K562 (cell line): Measurements from ENCODE around the gene ARHGDIA. TPM values are rescaled to one million over a fixed set of nuclear protein-coding genes. Genes with fewer than 3 reads are reported as not detected.

ENCODE experiments used
- DACH1 ChIP-seq: fragments of 450-650 bp; IDR thresholded peaks from 2 replicates; pipeline ENCODE4 v1.6.1; 2018; ENCODE audit not compliant: partially characterized antibody
- GATA2 ChIP-seq: sonication (generic); formaldehyde crosslinking; IDR thresholded peaks from 2 replicates; pipeline ENCODE4 v1.4.0; 2020; ENCODE audit warnings: mild to moderate bottlenecking, missing genetic modification reagents
- HDAC2 ChIP-seq: fragments of 450-650 bp; IDR thresholded peaks from 2 replicates; pipeline ENCODE4 v1.6.1; 2016; ENCODE audit warnings: mild to moderate bottlenecking
- HDAC8 ChIP-seq: fragments of 450-650 bp; IDR thresholded peaks from 2 replicates; pipeline ENCODE4 v1.6.1; 2016; ENCODE audit warnings: mild to moderate bottlenecking, missing genetic modification characterization, moderate library complexity, missing compliant biosample characterization
- HMG20A ChIP-seq: fragments of 450-650 bp; formaldehyde crosslinking; conservative IDR thresholded peaks from 2 replicates; pipeline ENCODE4 v1.4.0; 2020; ENCODE audit warnings: mild to moderate bottlenecking, mixed read lengths
- KAT7 ChIP-seq: sonication (generic); formaldehyde crosslinking; IDR thresholded peaks from 2 replicates; pipeline ENCODE4 v1.8.0; 2022; ENCODE audit warnings: missing genetic modification reagents, mild to moderate bottlenecking, borderline replicate concordance
- ZNF3 ChIP-seq: fragments of 250-450 bp; sonication (Bioruptor Pico); IDR thresholded peaks from 2 replicates; pipeline ENCODE4 v1.5.0; 2021; ENCODE audit warnings: mild to moderate bottlenecking, moderate library complexity
- polyA plus RNA-seq, 8 experiments: library from polyadenylated mRNA; depleted of rRNA in 4 of 8; stranded (reverse) in 5 of 8; unstranded in 3 of 8; fragments of >200 nt; fragmentation: Nextera tagmentation in 2 of 8; fragmentation: Illumina TruSeq in 1 of 8; extraction: Ambion mirVana in 2 of 8; extraction: Trizol in 1 of 8; gene quantifications; 2 replicates each; pipeline versions ENCODE4 v1.2.1 to v1.2.3, GENCODE V29; 2011 to 2014; ENCODE audit warnings: inconsistent platforms in 1 of 8, missing spikeins in 1 of 8
- total RNA-seq, 7 experiments: library from RNA; depleted of rRNA in 6 of 7; stranded (reverse); fragments of >200 nt in 6 of 7; fragmentation: Illumina TruSeq in 2 of 7; extraction: Trizol in 2 of 7; gene quantifications; 2 replicates each; pipeline versions ENCODE4 v1.2.1 to v1.2.3, GENCODE V29; 2011 to 2021; ENCODE audit warnings: low replicate concordance in 1 of 7
- TF ChIP-seq, protein P1 (sequence below), 2 experiments: fragments of 450-650 bp; IDR thresholded peaks; 2 replicates each; pipeline ENCODE4 v1.6.1; 2016; ENCODE audit warnings: mild to moderate bottlenecking in 2 of 2, borderline replicate concordance in 1 of 2, low read depth in 1 of 2, moderate library complexity in 1 of 2
- TF ChIP-seq, protein P2 (sequence below): fragments of 450-650 bp; IDR thresholded peaks from one replicate; pipeline ENCODE4 v1.6.1; 2018; ENCODE audit warnings: mild to moderate bottlenecking, moderate library complexity; ENCODE audit not compliant: partially characterized antibody
- TF ChIP-seq, protein P3 (sequence below): sonication (generic); formaldehyde crosslinking; IDR thresholded peaks from 2 replicates; pipeline ENCODE4 v1.8.0; 2022; ENCODE audit warnings: mild to moderate bottlenecking, missing genetic modification reagents
- TF ChIP-seq, protein P4 (sequence below): fragments of 200-800 bp; sonication (Bioruptor generic); IDR thresholded peaks from 2 replicates; pipeline ENCODE4 v1.6.1; 2017; ENCODE audit warnings: missing genetic modification characterization, missing compliant biosample characterization

ARHGDIA gene
- total and polyA plus RNA-seq, 9 of the 15 experiments (the other 6 are each of a cell fraction or from before 2014, with no cell fraction given) = 9.6 to 340 (median 97.6) TPM

DNA sequence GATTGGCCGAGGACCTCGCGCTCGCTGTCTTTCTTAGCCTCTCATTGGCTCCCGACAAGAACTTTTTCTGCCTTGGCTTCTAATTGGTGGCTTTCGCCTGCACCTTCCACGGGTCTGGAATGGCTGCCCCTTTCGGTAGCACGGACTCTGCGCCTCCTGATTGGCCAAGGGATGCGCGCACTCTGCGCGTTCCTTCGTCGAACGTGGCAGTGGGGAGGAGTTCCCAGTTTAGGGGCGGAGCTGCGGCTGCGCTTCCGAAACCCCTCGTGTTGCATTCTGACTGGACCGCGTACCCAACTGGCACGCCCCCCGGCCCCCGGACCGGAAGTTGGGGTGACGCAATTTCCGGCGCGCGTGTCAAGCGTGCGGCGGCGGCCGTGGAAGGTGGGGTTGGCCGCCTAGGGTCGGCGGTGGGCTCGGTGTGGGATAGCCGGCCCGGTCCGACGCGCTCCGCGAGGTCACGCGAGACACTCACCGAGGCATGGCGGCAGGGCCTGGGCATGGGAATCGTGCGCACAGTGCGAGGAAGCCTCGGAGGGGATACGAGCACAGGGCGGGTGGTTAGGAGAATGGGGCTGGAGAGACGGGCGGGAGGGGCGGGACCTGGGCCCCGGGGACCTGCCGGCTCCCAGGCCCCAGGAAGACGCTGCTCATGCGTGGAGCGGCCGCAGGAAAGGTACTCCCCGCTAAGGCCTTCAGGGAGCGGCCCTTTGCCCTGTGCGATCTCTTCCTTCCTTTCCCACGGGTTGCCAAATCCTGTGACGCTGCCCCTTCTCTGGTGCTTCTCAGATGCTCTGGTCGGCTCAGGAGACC, 10.2 kb downstream of the ARHGDIA start (continued):
- TF ChIP-seq, protein P1, sequence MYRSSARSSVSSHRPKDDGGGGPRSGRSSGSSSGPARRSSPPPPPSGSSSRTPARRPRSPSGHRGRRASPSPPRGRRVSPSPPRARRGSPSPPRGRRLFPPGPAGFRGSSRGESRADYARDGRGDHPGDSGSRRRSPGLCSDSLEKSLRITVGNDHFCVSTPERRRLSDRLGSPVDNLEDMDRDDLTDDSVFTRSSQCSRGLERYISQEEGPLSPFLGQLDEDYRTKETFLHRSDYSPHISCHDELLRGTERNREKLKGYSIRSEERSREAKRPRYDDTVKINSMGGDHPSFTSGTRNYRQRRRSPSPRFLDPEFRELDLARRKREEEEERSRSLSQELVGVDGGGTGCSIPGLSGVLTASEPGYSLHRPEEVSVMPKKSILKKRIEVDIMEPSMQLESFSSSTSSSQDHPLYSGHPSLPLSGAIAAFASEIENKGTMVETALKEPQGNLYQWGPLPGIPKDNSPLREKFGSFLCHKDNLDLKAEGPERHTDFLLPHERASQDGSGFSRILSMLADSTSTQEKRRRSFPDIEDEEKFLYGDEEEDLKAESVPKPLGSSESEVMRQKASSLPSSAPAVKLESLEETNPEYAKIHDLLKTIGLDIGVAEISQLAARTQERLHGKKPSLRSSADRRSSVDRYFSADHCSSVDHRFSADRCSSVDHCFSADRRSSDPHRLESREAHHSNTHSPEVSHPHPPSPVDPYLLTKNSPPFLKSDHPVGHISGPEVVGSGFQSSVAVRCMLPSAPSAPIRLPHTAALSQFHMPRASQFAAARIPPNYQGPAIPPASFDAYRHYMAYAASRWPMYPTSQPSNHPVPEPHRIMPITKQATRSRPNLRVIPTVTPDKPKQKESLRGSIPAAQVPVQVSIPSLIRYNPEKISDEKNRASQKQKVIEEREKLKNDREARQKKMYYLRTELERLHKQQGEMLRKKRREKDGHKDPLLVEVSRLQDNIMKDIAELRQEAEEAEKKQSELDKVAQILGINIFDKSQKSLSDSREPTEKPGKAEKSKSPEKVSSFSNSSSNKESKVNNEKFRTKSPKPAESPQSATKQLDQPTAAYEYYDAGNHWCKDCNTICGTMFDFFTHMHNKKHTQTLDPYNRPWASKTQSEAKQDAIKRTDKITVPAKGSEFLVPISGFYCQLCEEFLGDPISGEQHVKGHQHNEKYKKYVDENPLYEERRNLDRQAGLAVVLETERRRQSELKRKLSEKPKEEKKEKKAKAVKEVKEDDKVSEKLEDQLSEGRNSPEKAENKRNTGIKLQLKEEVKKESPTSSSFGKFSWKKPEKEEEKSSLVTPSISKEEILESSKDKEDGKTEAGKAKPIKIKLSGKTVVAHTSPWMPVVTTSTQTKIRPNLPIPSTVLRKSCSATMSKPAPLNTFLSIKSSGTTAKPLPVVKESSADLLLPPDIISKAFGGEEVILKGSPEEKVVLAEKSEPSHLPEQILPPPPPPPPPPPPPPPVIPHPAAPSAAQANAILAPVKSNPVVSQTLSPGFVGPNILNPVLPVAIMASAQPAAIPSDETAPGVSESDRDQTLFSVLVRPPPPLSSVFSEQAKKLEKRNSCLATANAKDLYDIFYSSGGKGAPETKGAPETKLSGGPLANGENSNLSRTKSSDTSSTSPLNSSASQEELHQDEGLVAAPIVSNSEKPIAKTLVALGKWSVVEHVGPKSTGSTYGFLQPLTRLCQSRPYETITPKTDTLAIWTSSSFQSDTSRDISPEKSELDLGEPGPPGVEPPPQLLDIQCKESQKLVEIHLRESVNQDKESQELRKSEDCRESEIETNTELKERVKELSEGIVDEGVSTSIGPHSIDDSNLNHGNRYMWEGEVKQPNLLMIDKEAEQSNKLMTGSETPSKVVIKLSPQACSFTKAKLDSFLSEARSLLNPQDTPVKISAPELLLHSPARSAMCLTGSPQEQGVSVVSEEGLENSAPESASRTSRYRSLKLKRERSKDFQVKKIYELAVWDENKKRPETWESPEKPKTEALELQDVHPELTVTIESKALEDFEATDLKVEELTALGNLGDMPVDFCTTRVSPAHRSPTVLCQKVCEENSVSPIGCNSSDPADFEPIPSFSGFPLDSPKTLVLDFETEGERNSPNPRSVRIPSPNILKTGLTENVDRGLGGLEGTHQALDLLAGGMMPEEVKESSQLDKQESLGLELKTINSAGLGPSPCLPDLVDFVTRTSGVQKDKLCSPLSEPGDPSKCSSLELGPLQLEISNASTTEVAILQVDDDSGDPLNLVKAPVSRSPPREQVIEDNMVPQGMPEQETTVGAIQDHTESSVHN (IDR thresholded peaks at IDR 0.05; ENCODE audit: borderline replicate concordance in 1 of 2, low read depth in 1 of 2) = no peak
- TF ChIP-seq ZNF3 (CRISPR knock-in tag) = no peak
- TF ChIP-seq KAT7 = peak; percentile 90; the same call in 1 of the 2 replicates
- TF ChIP-seq, protein P2, sequence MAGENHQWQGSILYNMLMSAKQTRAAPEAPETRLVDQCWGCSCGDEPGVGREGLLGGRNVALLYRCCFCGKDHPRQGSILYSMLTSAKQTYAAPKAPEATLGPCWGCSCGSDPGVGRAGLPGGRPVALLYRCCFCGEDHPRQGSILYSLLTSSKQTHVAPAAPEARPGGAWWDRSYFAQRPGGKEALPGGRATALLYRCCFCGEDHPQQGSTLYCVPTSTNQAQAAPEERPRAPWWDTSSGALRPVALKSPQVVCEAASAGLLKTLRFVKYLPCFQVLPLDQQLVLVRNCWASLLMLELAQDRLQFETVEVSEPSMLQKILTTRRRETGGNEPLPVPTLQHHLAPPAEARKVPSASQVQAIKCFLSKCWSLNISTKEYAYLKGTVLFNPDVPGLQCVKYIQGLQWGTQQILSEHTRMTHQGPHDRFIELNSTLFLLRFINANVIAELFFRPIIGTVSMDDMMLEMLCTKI = no peak
- TF ChIP-seq HDAC8 (tag) = peak; percentile 93
- TF ChIP-seq DACH1 = peak; percentile 43
- 0 out of 2 replicates have a peak, but pooled peaks have one; percentile 28 for TF ChIP-seq HDAC2
- TF ChIP-seq, protein P3, sequence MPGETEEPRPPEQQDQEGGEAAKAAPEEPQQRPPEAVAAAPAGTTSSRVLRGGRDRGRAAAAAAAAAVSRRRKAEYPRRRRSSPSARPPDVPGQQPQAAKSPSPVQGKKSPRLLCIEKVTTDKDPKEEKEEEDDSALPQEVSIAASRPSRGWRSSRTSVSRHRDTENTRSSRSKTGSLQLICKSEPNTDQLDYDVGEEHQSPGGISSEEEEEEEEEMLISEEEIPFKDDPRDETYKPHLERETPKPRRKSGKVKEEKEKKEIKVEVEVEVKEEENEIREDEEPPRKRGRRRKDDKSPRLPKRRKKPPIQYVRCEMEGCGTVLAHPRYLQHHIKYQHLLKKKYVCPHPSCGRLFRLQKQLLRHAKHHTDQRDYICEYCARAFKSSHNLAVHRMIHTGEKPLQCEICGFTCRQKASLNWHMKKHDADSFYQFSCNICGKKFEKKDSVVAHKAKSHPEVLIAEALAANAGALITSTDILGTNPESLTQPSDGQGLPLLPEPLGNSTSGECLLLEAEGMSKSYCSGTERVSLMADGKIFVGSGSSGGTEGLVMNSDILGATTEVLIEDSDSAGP (CRISPR knock-in tag) = no peak
- no peak for TF ChIP-seq HMG20A (CRISPR knock-in tag)
- TF ChIP-seq, protein P4, sequence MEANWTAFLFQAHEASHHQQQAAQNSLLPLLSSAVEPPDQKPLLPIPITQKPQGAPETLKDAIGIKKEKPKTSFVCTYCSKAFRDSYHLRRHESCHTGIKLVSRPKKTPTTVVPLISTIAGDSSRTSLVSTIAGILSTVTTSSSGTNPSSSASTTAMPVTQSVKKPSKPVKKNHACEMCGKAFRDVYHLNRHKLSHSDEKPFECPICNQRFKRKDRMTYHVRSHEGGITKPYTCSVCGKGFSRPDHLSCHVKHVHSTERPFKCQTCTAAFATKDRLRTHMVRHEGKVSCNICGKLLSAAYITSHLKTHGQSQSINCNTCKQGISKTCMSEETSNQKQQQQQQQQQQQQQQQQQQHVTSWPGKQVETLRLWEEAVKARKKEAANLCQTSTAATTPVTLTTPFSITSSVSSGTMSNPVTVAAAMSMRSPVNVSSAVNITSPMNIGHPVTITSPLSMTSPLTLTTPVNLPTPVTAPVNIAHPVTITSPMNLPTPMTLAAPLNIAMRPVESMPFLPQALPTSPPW (CRISPR knock-in tag) = peak; percentile 95
- no peak for TF ChIP-seq GATA2 (CRISPR knock-in tag)
